GM23248 (cell line): ENCODE results near the gene PAPOLA.

Experiments
- EZH2 ChIP-seq: fragments of 200-600 bp; sonication (generic); IDR thresholded peaks from 2 replicates; pipeline ENCODE4 v1.6.1; 2018; ENCODE audit warnings: antibody characterized with exemption, mild to moderate bottlenecking; ENCODE audit not compliant: insufficient read depth, poor library complexity, severe bottlenecking
- EZH2phosphoT487 ChIP-seq: fragments of 200-600 bp; sonication (generic); IDR thresholded peaks from 2 replicates; pipeline ENCODE4 v1.6.1; 2018; ENCODE audit warnings: antibody characterized with exemption, moderate library complexity, mild to moderate bottlenecking, low read depth; ENCODE audit not compliant: insufficient read depth

DNA sequence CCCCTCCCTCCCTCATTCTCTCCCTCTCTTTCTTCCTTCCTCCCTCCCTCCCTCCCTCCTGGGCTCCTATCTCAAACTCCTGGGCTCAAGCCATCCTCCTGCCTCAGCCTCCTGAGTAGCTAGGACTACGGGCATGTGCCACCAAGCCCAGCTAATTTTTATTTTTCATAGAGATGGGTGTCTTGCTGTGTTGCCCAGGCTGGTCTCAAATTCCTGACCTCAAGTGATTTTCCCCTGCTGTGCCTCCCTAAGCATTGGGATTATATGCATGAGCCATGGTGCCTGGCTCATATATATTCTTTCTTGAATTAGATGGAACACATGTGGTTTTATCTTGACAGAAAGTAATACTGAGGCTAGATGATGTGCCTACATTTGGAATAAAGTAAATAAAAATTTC is 14.2 kb downstream of the PAPOLA start:
- TF ChIP-seq EZH2 (no peak), EZH2phosphoT487 (no peak)
